Measurements from ENCODE around the gene LIFR. TPM values are rescaled to one million over a fixed set of nuclear protein-coding genes. Genes with fewer than 3 reads are reported as not detected.

Gene LIFR
- total RNA-seq, 1 experiment from 2014 or later, result 47.9 TPM

GRCh38 chr5:38450627-38451026 is 105.8 kb downstream of the LIFR start:
- TF ChIP-seq CTCF (conservative IDR thresholded peaks at IDR 0.05; ENCODE audit: low read depth, low read length) (no peak), EZH2 (IDR thresholded peaks at IDR 0.05; ENCODE audit: borderline replicate concordance, low read depth, low read length, poor library complexity, severe bottlenecking) (no peak)
- Histone ChIP-seq H3K27me3 (replicated peaks; ENCODE audit: insufficient read depth, low read depth, low read length, poor library complexity) (no peaks in the 10 kb centered on the region), H3K36me3 (ENCODE audit: insufficient read depth, low read length, poor library complexity, severe bottlenecking) (peaks cover 25% of the 10 kb centered on the region), H3K9me3 (ENCODE audit: low read depth, low read length, poor library complexity, severe bottlenecking) (no peaks in the 10 kb centered on the region), H3K27ac (ENCODE audit: low read depth, low read length, poor library complexity, severe bottlenecking) (no peak overlapping the region), H3K4me3 (ENCODE audit: low read depth, low read length, poor library complexity, severe bottlenecking) (no peak overlapping the region), H3K4me1 (ENCODE audit: insufficient read depth, low read length, poor library complexity, severe bottlenecking) (peaks cover 12% of the 10 kb centered on the region)
- POLR2A ChIA-PET (ENCODE audit: low non-redundant PET), result no interaction called here
- intact Hi-C loops (cut with micrococcal nuclease; ENCODE audit: unreplicated experiment), result no loop called here
- no peak for DNase-seq (ENCODE audit: low spot score)
- CTCF ChIA-PET, result no interaction called here
- BruUV-seq (replicated peaks), result no TSS peak

DNA sequence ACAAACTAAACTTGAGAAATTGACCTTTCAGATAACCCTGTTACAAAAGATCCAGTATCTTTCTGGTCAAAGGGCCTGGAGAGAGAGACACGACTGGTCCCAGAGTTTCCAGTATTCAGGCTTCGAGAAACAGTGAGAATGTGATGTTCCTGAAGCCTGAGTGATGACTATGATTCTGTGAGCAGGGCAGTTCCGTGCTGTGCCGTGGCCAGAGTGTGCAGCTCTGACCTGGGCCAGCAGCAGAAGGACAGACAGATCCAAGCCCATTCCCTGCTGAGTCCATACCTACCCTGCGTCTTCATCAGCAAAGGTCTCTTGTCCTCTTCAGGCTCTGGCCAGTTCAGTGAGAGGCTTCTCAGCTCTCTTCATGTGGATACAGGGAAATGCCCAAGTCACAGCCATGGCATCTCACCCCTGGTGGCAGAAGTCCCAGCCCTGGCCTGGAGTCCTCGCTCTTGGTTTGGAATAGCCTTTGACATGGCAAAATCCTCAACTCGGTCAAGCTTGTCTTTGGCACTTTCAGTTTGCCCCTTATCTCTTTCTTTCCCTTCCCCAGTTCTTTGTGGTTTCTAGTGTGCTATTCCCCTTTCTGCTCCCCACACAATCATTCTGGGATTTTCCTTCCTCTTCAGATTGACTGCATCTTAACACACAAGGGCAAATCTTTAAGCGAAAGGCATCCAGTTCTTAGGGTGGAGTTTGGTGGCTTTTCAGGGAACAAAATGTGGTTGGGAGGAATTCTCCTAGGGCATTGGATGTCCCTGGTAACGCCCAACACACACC is 107.7 kb downstream of the LIFR start:
- intact Hi-C loops (cut with micrococcal nuclease; ENCODE audit: unreplicated experiment), result loop anchor here (10.0 kb wide), 2 partner anchors 306 to 636 kb away; no protein-coding TSS in a partner anchor
- ChIA-PET CTCF (no interaction called here), POLR2A (ENCODE audit: low non-redundant PET) (no interaction called here)
- Histone ChIP-seq H3K4me3 (ENCODE audit: low read depth, low read length, poor library complexity, severe bottlenecking) (no peak overlapping the region), H3K36me3 (ENCODE audit: insufficient read depth, low read length, poor library complexity, severe bottlenecking) (peaks cover 22% of the 10 kb centered on the region), H3K27me3 (replicated peaks; ENCODE audit: insufficient read depth, low read depth, low read length, poor library complexity) (no peaks in the 10 kb centered on the region), H3K4me1 (ENCODE audit: insufficient read depth, low read length, poor library complexity, severe bottlenecking) (peaks cover 21% of the 10 kb centered on the region), H3K27ac (ENCODE audit: low read depth, low read length, poor library complexity, severe bottlenecking) (no peak overlapping the region), H3K9me3 (ENCODE audit: low read depth, low read length, poor library complexity, severe bottlenecking) (no peaks in the 10 kb centered on the region)
- BruUV-seq (replicated peaks), result no TSS peak
- no peak for DNase-seq (ENCODE audit: low spot score)
- TF ChIP-seq EZH2 (IDR thresholded peaks at IDR 0.05; ENCODE audit: borderline replicate concordance, low read depth, low read length, poor library complexity, severe bottlenecking) (no peak), CTCF (conservative IDR thresholded peaks at IDR 0.05; ENCODE audit: low read depth, low read length) (no peak)

DNA sequence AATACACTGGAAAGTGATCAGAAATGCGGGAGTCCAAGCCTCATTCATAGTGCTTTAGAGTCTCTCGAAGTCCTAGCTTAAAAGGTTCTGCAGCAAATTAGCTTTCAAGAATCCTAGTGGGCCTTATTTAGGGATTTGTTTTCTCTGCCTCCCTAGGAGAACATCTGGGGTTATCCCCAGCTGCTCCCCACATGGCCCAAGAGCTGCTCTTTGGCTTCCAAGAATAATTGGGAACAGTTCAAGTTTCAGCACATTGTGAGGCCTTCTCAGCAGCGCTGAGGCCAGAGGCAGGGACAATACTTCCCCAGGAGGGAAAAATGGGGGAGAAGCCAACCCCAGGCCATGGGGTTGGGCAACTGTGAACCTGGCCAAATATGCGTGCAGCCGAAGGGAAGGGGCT is 108.7 kb downstream of the LIFR start:
- intact Hi-C loops (cut with micrococcal nuclease; ENCODE audit: unreplicated experiment), result loop anchor here (10.0 kb wide), 2 partner anchors 307 to 637 kb away; no protein-coding TSS in a partner anchor
- peaks cover 17% of the 10 kb centered on the region for H3K36me3 ChIP-seq (ENCODE audit: insufficient read depth, low read length, poor library complexity, severe bottlenecking)
- POLR2A ChIA-PET (ENCODE audit: low non-redundant PET), result no interaction called here
- no peak overlapping the region for H3K27ac ChIP-seq (ENCODE audit: low read depth, low read length, poor library complexity, severe bottlenecking)
- DNase-seq (ENCODE audit: low spot score), result no peak
- TF ChIP-seq EZH2 (IDR thresholded peaks at IDR 0.05; ENCODE audit: borderline replicate concordance, low read depth, low read length, poor library complexity, severe bottlenecking), result no peak
- TF ChIP-seq CTCF (conservative IDR thresholded peaks at IDR 0.05; ENCODE audit: low read depth, low read length), result no peak
- H3K27me3 ChIP-seq (replicated peaks; ENCODE audit: insufficient read depth, low read depth, low read length, poor library complexity), result no peaks in the 10 kb centered on the region
- no TSS peak for BruUV-seq (replicated peaks)
- CTCF ChIA-PET, result no interaction called here
- no peak overlapping the region for H3K4me3 ChIP-seq (ENCODE audit: low read depth, low read length, poor library complexity, severe bottlenecking)
- peaks cover 21% of the 10 kb centered on the region for H3K4me1 ChIP-seq (ENCODE audit: insufficient read depth, low read length, poor library complexity, severe bottlenecking)
- H3K9me3 ChIP-seq (ENCODE audit: low read depth, low read length, poor library complexity, severe bottlenecking), result no peaks in the 10 kb centered on the region

All from A673 (cell line).